ENCODE data around the gene KCTD16. TPM values are rescaled to one million over a fixed set of nuclear protein-coding genes. Genes with fewer than 3 reads are reported as not detected.

The KCTD16 gene
- total RNA-seq, 4 donors from 2014 or later, result not detected

GRCh38 chr5:144418719-144419118 lies 248.0 kb downstream of the KCTD16 start:
- no peaks in the 10 kb centered on the region for H3K4me1 ChIP-seq
- no peak overlapping the region for H3K4me3 ChIP-seq
- 80 to 81% methylated on average over 3 of the region's 3 CpGs for WGBS, 2 donors
- intact Hi-C loops (cut with DNase I), result no loop called here
- no peaks in the 10 kb centered on the region for H3K9me3 ChIP-seq
- TF ChIP-seq POLR2A (IDR thresholded peaks at IDR 0.05) (no peak), CTCF (IDR thresholded peaks at IDR 0.05) (no peak)
- no peak overlapping the region for H3K27ac ChIP-seq
- no peaks in the 10 kb centered on the region for H3K36me3 ChIP-seq
- DNase-seq, result no peak
- H3K27me3 ChIP-seq, result no peaks in the 10 kb centered on the region

- H3K4me1 ChIP-seq, result no peaks in the 10 kb centered on the region
- H3K36me3 ChIP-seq, result no peaks in the 10 kb centered on the region
- intact Hi-C loops (cut with DNase I), result no loop called here
- 68 to 72% methylated on average over 6 of the region's 6 CpGs for WGBS, 2 donors
- no peak overlapping the region for H3K27ac ChIP-seq
- no peak overlapping the region for H3K4me3 ChIP-seq
- H3K9me3 ChIP-seq, result no peaks in the 10 kb centered on the region
- DNase-seq, result no peak
- no peaks in the 10 kb centered on the region for H3K27me3 ChIP-seq
- TF ChIP-seq CTCF (IDR thresholded peaks at IDR 0.05) (no peak), POLR2A (IDR thresholded peaks at IDR 0.05) (no peak)
Observed at GRCh38 chr5:144421411-144421810, 250.7 kb downstream of the KCTD16 start.

- no peaks in the 10 kb centered on the region for H3K36me3 ChIP-seq
- H3K4me3 ChIP-seq, result no peak overlapping the region
- H3K27me3 ChIP-seq, result no peaks in the 10 kb centered on the region
- intact Hi-C loops (cut with DNase I), result no loop called here
- DNase-seq, result no peak
- no peak overlapping the region for H3K27ac ChIP-seq
- TF ChIP-seq POLR2A (IDR thresholded peaks at IDR 0.05), result no peak
- no peaks in the 10 kb centered on the region for H3K4me1 ChIP-seq
- 39 to 48% methylated on average over 2 of the region's 2 CpGs for WGBS, 2 donors
- no peaks in the 10 kb centered on the region for H3K9me3 ChIP-seq
Observed at GRCh38 chr5:144422018-144422727, 251.5 kb downstream of the KCTD16 start.

DNA sequence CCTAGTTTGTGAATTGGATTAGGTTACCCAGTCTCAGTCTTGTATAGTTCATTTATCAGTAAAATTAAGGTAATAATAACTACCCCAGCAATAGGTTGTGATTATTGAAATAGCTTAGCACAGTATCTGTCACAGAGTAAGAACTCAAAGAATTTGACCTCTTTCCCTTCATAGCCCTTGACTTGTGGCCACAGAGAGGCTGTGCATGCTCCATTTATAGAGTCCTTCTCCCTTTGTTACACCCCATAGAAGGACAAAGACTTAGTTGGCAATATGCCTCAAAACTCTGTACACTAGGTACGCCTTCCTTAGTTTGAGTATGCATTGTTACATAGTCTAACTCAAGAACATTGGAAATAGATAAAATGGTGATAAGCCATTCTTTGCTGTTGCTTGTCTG lies 257.2 kb downstream of the KCTD16 start:
- TF ChIP-seq CTCF (IDR thresholded peaks at IDR 0.05) (no peak), POLR2A (IDR thresholded peaks at IDR 0.05) (no peak)
- WGBS, 2 donors, result 71 to 74% methylated on average over 1 of the region's 1 CpG
- H3K9me3 ChIP-seq, result no peaks in the 10 kb centered on the region

DNA sequence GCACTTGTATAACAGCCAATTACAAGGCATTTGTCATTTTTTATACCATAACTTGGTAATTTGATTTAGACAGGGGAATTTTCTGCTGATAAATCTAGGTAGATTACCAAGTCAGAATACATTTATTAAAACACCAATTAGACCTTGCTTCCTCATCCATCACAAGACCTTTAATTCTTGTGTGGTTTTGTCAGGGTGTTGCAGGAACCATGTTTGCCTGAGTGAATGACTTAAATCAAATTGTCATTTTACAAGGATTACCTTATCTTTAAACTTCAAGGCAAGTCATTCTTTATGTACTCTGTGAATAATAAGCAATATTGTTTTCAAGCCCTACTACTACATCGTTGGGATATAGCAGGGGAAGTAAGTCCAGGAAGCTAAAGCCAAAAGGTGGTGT lies 257.7 kb downstream of the KCTD16 start:
- intact Hi-C loops (cut with DNase I), result no loop called here
- no peak overlapping the region for H3K4me3 ChIP-seq
- no peaks in the 10 kb centered on the region for H3K27me3 ChIP-seq
- DNase-seq, result no peak
- no peaks in the 10 kb centered on the region for H3K9me3 ChIP-seq
- H3K36me3 ChIP-seq, result no peaks in the 10 kb centered on the region
- WGBS, 2 donors, result 15 to 29% methylated on average over 1 of the region's 1 CpG
- no peak overlapping the region for H3K27ac ChIP-seq
- no peaks in the 10 kb centered on the region for H3K4me1 ChIP-seq
- TF ChIP-seq CTCF (IDR thresholded peaks at IDR 0.05) (no peak), POLR2A (IDR thresholded peaks at IDR 0.05) (no peak)

More for the DNA sequence above, 257.2 kb downstream of the KCTD16 start:
- no peak overlapping the region for H3K27ac ChIP-seq
- DNase-seq, result no peak
- intact Hi-C loops (cut with DNase I), result no loop called here
- H3K36me3 ChIP-seq, result no peaks in the 10 kb centered on the region
- no peak overlapping the region for H3K4me3 ChIP-seq
- H3K27me3 ChIP-seq, result no peaks in the 10 kb centered on the region
- no peaks in the 10 kb centered on the region for H3K4me1 ChIP-seq

DNA sequence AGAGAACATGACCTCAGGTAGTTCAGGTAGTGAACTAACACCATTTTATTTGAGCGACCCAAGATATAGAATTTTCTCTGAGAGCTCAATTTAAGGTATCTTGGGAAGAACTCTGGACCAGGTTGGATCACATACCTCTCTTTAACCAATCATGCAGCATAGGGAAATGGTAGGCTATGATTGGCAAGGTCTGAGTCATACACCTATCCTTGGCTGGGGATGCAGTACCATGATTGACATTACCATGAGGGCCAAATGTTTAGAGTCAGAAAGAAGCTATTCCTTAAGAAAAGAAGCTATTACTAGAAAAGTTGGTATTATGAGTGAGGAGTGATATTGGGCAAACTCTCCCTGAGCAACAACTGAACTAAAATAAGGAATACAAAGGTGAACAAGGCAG lies 258.7 kb downstream of the KCTD16 start:
- Histone ChIP-seq H3K27me3 (no peaks in the 10 kb centered on the region), H3K36me3 (no peaks in the 10 kb centered on the region), H3K9me3 (no peaks in the 10 kb centered on the region), H3K27ac (no peak overlapping the region), H3K4me1 (no peaks in the 10 kb centered on the region), H3K4me3 (no peak overlapping the region)
- intact Hi-C loops (cut with DNase I), result no loop called here
- 61 to 100% methylated on average over 1 of the region's 1 CpG for WGBS, 2 donors
- DNase-seq, result no peak
- TF ChIP-seq POLR2A (IDR thresholded peaks at IDR 0.05), result no peak
- TF ChIP-seq CTCF (IDR thresholded peaks at IDR 0.05), result no peak
